Tibial nerve (tissue), 4 donors: ENCODE measurements around the gene GNG2. TPM values are rescaled to one million over a fixed set of nuclear protein-coding genes. Genes with fewer than 3 reads are reported as not detected.

Experiments
- DNase-seq, 2 donors: peaks; one replicate each; pipeline ENCODE4 v3.0.0-alpha.2; 2019; ENCODE audit warnings: low spot score in 2 of 2
- H3K27ac ChIP-seq, 4 donors: fragments of 200-600 bp; sonication (generic) in 3 of 4; one replicate each; pipeline ENCODE4 v1.5.1; 2017 to 2019; ENCODE audit warnings: mild to moderate bottlenecking in 1 of 4
- H3K27me3 ChIP-seq, 2 donors: fragments of 200-600 bp; sonication (generic) in 1 of 2; one replicate each; pipeline versions ENCODE4 v1.5.1 to v1.6.0; 2017 to 2019
- H3K36me3 ChIP-seq, 3 donors: fragments of 200-600 bp; sonication (generic); one replicate each; pipeline ENCODE4 v1.5.1; 2018 to 2019
- H3K4me1 ChIP-seq, 4 donors: fragments of 200-600 bp; sonication (generic) in 3 of 4; one replicate each; pipeline ENCODE4 v1.5.1; 2017 to 2019
- H3K4me3 ChIP-seq, 4 donors: fragments of 200-600 bp; sonication (generic) in 3 of 4; one replicate each; pipeline ENCODE4 v1.5.1; 2017 to 2019; ENCODE audit warnings: mild to moderate bottlenecking in 1 of 4, moderate library complexity in 1 of 4
- H3K9me3 ChIP-seq, 4 donors: fragments of 200-600 bp; sonication (generic) in 3 of 4; one replicate each; pipeline ENCODE4 v1.5.1; 2017 to 2019
- CTCF ChIP-seq, 5 experiments: fragments of 200-600 bp in 3 of 5; fragments of 450-650 bp in 2 of 5; sonication (generic) in 3 of 5; IDR thresholded peaks; one replicate each; pipeline ENCODE4 v1.5.1; 2016 to 2019; ENCODE audit warnings: antibody characterized with exemption in 5 of 5, mild to moderate bottlenecking in 3 of 5, moderate library complexity in 2 of 5
- EP300 ChIP-seq, 2 donors: sonication (generic); formaldehyde crosslinking; IDR thresholded peaks; one replicate each; pipeline ENCODE4 v1.6.1; 2017; ENCODE audit warnings: antibody characterized with exemption in 2 of 2, mild to moderate bottlenecking in 1 of 2
- POLR2A ChIP-seq, 2 donors: fragments of 450-650 bp; IDR thresholded peaks; one replicate each; pipeline ENCODE4 v1.6.1; 2017; ENCODE audit warnings: antibody characterized with exemption in 2 of 2, mild to moderate bottlenecking in 2 of 2, moderate library complexity in 2 of 2
- WGBS, 2 donors: methylation state at CpG; one replicate each; pipeline ENCODE4 v1.1.5; 2018; 5-methylcytosine and 5-hydroxymethylcytosine counted together
- total RNA-seq, 4 donors: library from RNA; depleted of rRNA; stranded (reverse); fragments of >200 nt; gene quantifications; one replicate each; pipeline ENCODE4 v1.1.0, GENCODE V29; 2016

Gene GNG2
- total RNA-seq, 4 donors from 2014 or later: 54.3 to 121 (median 73.3) TPM

GRCh38 chr14:51998348-51998747 lies 137.9 kb downstream of the GNG2 start:
- Histone ChIP-seq H3K27me3 (no peaks in the 10 kb centered on the region), H3K4me1 (peaks cover 0 to 81% (median 9%) of the 10 kb centered on the region in 4 donors), H3K27ac (no peak overlapping the region), H3K9me3 (no peaks in the 10 kb centered on the region), H3K4me3 (no peak overlapping the region), H3K36me3 (peaks cover 0 to 52% (median 0%) of the 10 kb centered on the region in 3 donors)
- TF ChIP-seq POLR2A (IDR thresholded peaks at IDR 0.05) (no peak), CTCF (IDR thresholded peaks at IDR 0.05) (no peak), EP300 (IDR thresholded peaks at IDR 0.05) (no peak)
- DNase-seq: no peak

- DNase-seq: no peak
- Histone ChIP-seq H3K4me1 (peaks cover 0 to 82% (median 14%) of the 10 kb centered on the region in 4 donors), H3K27me3 (no peaks in the 10 kb centered on the region), H3K9me3 (no peaks in the 10 kb centered on the region), H3K36me3 (peaks cover 0 to 53% (median 0%) of the 10 kb centered on the region in 3 donors), H3K4me3 (no peak overlapping the region), H3K27ac (peak overlapping the region in 1 of 4 donors; percentile 68)
- WGBS, 2 donors: 23 to 30% methylated on average over 2 of the region's 2 CpGs
- TF ChIP-seq CTCF (IDR thresholded peaks at IDR 0.05): no peak
- no peak for TF ChIP-seq POLR2A (IDR thresholded peaks at IDR 0.05)
- no peak for TF ChIP-seq EP300 (IDR thresholded peaks at IDR 0.05)
These were observed 138.7 kb downstream of the GNG2 start for GRCh38 chr14:51999084-51999483.

- no peak overlapping the region for H3K4me3 ChIP-seq
- H3K27ac ChIP-seq: peak overlapping the region in 3 of 4 donors; percentile 1 to 68 (median 27)
- H3K9me3 ChIP-seq: no peaks in the 10 kb centered on the region
- TF ChIP-seq CTCF (IDR thresholded peaks at IDR 0.05) (no peak), EP300 (IDR thresholded peaks at IDR 0.05) (no peak), POLR2A (IDR thresholded peaks at IDR 0.05) (no peak)
- peaks cover 0 to 51% (median 0%) of the 10 kb centered on the region in 3 donors for H3K36me3 ChIP-seq
- no peaks in the 10 kb centered on the region for H3K27me3 ChIP-seq
- 37 to 42% methylated on average over 3 of the region's 3 CpGs for WGBS, 2 donors
- no peak for DNase-seq
- H3K4me1 ChIP-seq: peaks cover 0 to 85% (median 15%) of the 10 kb centered on the region in 4 donors
These were observed 139.7 kb downstream of the GNG2 start for GRCh38 chr14:52000019-52000582.

- Histone ChIP-seq H3K27ac (peak overlapping the region in 2 of 4 donors; percentile 27 to 68), H3K9me3 (no peaks in the 10 kb centered on the region), H3K4me1 (peaks cover 0 to 79% (median 15%) of the 10 kb centered on the region in 4 donors), H3K36me3 (peaks cover 0 to 52% (median 0%) of the 10 kb centered on the region in 3 donors), H3K27me3 (no peaks in the 10 kb centered on the region), H3K4me3 (no peak overlapping the region)
- 29 to 35% methylated on average over 3 of the region's 3 CpGs for WGBS, 2 donors
- DNase-seq: no peak
- no peak for TF ChIP-seq CTCF (IDR thresholded peaks at IDR 0.05)
These were observed 140.3 kb downstream of the GNG2 start for GRCh38 chr14:52000696-52001095.

GRCh38 chr14:52002542-52002941 lies 142.1 kb downstream of the GNG2 start:
- no peaks in the 10 kb centered on the region for H3K9me3 ChIP-seq
- TF ChIP-seq POLR2A (IDR thresholded peaks at IDR 0.05) (no peak), CTCF (IDR thresholded peaks at IDR 0.05) (no peak), EP300 (IDR thresholded peaks at IDR 0.05) (peak in 1 of 2 donors; percentile 27)
- no peak overlapping the region for H3K4me3 ChIP-seq
- DNase-seq: no peak
- no peaks in the 10 kb centered on the region for H3K27me3 ChIP-seq
- peaks cover 0 to 72% (median 15%) of the 10 kb centered on the region in 4 donors for H3K4me1 ChIP-seq
- WGBS, 2 donors: 40 to 49% methylated on average over 4 of the region's 4 CpGs
- peak overlapping the region in 3 of 4 donors; percentile 22 to 74 (median 73) for H3K27ac ChIP-seq
- H3K36me3 ChIP-seq: peaks cover 0 to 70% (median 2%) of the 10 kb centered on the region in 3 donors
